ENCODE data around the gene MSX1.
A peak's percentile ranks its signal among the peaks of the same experiment; 100 is the strongest.

The MSX1 gene

DNA sequence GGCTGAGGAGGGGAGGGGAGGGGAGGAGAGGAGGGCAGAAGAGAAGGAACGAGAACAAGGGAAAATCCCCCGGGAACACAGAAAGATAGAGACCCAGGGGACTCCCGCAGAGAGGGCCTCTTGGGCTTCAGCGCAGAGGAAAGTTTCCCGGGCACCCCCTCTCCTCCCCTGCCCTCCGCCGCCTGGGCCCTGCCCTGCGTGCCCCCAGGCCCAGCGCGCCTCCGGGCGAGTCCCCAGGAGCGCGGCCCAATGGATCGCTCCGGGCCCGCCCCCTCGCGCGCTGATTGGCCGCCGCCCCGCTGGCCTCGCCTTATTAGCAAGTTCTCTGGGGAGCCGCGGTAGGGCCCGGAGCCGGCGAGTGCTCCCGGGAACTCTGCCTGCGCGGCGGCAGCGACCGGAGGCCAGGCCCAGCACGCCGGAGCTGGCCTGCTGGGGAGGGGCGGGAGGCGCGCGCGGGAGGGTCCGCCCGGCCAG lies at the start of gene MSX1:
Gene MSX1, plus strand, starts transcription at position 341 of the 474 bp plus-strand sequence. CDS start 235 bp downstream, outside the sequence.
- peak within 1 kb of the TSS; percentile 80 for H3K4me3 ChIP-seq (ENCODE audit: low read depth, low read length)
- in situ Hi-C loops (cut with HindIII; ENCODE audit: low sequenced_read_pairs), result no loop called here
- peak; percentile 89 for DNase-seq (ENCODE audit: low read depth, low spot score)
- TF ChIP-seq, protein P1, sequence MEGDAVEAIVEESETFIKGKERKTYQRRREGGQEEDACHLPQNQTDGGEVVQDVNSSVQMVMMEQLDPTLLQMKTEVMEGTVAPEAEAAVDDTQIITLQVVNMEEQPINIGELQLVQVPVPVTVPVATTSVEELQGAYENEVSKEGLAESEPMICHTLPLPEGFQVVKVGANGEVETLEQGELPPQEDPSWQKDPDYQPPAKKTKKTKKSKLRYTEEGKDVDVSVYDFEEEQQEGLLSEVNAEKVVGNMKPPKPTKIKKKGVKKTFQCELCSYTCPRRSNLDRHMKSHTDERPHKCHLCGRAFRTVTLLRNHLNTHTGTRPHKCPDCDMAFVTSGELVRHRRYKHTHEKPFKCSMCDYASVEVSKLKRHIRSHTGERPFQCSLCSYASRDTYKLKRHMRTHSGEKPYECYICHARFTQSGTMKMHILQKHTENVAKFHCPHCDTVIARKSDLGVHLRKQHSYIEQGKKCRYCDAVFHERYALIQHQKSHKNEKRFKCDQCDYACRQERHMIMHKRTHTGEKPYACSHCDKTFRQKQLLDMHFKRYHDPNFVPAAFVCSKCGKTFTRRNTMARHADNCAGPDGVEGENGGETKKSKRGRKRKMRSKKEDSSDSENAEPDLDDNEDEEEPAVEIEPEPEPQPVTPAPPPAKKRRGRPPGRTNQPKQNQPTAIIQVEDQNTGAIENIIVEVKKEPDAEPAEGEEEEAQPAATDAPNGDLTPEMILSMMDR (IDR thresholded peaks at IDR 0.05; ENCODE audit: low read depth, low read length), result no peak

DNA sequence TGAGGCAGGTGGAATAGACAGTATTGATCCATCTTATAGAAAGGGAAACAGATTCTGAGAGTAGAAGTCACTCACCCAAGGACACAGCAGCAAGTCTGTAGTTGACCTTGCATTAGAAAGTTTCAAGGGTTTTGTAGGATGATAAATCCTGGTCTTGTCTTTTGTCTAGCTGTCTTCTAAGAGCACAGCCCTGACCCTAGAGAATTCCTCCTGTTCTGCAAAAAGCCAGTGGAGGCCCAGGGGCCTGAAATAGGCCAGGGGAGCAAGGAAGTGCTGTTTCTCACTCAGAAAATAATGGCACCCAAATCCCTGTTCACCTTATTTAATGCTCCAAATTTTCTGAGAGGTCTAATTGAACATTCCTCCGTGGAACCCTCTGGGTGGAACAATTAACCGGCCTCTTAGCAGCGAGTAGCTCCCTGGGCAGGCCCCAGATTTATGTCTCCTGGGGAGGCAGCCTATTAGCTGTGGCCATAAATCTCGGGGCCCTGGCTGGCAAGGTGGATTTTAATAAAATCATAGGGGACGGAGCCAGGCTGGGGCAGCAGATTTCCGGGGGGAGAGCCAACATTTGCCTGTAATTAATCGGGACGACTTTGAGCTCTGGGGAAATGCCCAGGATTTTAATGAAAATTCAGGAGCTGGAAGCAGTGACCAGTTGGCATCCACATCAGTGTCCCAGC lies 49.2 kb upstream of the MSX1 start:
- in situ Hi-C loops (cut with HindIII; ENCODE audit: low sequenced_read_pairs), result no loop called here
- no peak overlapping the region for H3K4me3 ChIP-seq (ENCODE audit: low read depth, low read length)
- TF ChIP-seq, protein P1 (IDR thresholded peaks at IDR 0.05; ENCODE audit: low read depth, low read length), result no peak
- DNase-seq (ENCODE audit: low read depth, low spot score), result no peak

DNA sequence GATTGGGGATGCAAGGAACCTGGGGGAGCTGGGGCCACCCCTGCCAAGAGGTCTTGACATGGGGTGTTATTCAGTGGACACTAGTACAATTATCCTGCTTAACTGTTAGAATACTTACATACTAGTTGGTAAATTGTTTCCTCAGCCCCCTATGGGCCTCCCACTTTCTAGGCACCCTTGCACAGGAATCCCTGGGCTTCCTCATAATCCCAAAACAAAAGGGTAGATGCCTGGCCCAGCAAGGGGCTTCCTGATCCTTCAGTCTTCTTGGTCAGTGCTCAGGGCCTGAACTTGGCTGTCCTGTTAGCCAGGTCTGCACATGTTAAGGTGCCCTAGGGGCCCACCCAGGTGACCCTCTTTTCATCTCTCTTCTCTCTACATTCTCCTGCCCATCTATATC lies 48.7 kb upstream of the MSX1 start:
- TF ChIP-seq, protein P1 (IDR thresholded peaks at IDR 0.05; ENCODE audit: low read depth, low read length), result no peak
- H3K4me3 ChIP-seq (ENCODE audit: low read depth, low read length), result no peak overlapping the region
- no peak for DNase-seq (ENCODE audit: low read depth, low spot score)
- in situ Hi-C loops (cut with HindIII; ENCODE audit: low sequenced_read_pairs), result no loop called here

GRCh38 chr4:4812145-4812794 lies 47.2 kb upstream of the MSX1 start:
- TF ChIP-seq, protein P1 (IDR thresholded peaks at IDR 0.05; ENCODE audit: low read depth, low read length), result no peak
- in situ Hi-C loops (cut with HindIII; ENCODE audit: low sequenced_read_pairs), result no loop called here
- H3K4me3 ChIP-seq (ENCODE audit: low read depth, low read length), result no peak overlapping the region
- DNase-seq (ENCODE audit: low read depth, low spot score), result no peak

DNA sequence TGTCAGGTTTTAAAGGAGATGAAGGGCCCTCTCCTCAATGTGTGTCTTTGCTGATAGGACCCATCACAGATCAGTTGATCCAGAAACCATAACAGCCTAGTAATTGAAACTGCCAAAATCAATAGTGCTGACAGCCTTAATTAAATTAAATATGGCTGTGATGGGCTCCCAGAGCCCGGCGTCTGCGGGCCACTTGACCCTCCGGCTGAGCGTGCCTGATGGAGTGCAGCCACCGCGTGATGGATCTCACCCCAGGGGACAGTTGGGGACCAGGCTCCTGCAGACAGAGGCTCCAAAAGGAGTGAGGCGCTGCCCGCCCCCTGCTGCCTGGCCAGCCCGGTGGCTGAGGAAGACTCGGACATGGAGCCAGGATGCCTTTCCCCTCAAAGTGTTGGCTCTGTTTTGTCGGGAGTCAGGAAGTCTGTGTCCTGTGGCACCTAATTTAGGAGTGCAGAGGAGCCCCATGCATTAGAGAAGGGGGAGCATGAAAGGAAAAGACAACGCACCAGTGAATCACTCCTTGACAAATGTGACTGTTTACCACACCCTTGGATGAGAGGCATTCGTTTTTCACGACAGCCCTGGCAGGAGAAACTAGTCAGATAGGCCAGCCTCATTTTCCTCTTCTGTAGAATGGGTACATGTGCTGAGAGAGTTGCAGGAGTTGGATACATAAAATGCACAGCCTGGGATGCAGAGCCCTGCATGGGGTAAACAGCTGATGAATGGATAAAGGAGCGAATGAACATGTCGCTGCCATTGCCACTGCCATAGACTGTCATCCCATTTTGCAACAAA lies 40.9 kb upstream of the MSX1 start:
- DNase-seq (ENCODE audit: low read depth, low spot score), result no peak
- TF ChIP-seq, protein P1 (IDR thresholded peaks at IDR 0.05; ENCODE audit: low read depth, low read length), result no peak
- in situ Hi-C loops (cut with HindIII; ENCODE audit: low sequenced_read_pairs), result no loop called here
- H3K4me3 ChIP-seq (ENCODE audit: low read depth, low read length), result no peak overlapping the region

DNA sequence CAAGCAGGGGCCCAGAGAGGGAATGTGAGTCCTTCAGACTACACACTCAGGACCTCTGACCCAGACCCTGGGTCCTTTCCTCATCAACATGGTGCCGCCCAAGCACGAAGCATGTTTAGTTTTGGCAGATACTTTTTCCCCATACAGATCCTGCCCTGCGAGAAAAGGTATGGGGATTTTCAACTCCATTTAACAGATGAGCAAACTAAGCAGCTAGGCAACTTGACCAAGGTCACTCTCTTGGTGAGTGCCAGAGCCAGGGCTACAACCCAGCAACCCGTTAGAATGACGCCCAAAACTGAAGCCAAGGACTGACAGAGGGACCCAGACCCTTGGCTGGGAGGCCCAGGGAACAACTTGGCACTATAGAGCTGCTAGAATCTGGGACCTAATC lies 40.3 kb upstream of the MSX1 start:
- TF ChIP-seq, protein P1 (IDR thresholded peaks at IDR 0.05; ENCODE audit: low read depth, low read length), result no peak
- DNase-seq (ENCODE audit: low read depth, low spot score), result no peak
- in situ Hi-C loops (cut with HindIII; ENCODE audit: low sequenced_read_pairs), result no loop called here
- H3K4me3 ChIP-seq (ENCODE audit: low read depth, low read length), result no peak overlapping the region
